Measurements from ENCODE around the gene OTOP3.
"Not testable (repeated sequence)": the region's sequence is repeated elsewhere in the genome, so short reads cannot be mapped to it uniquely, and the experiment has no call there.

The OTOP3 gene

GRCh38 chr17:74904687-74905409 is 30.9 kb upstream of the OTOP3 start:
- FAIRE-seq (no peak), DNase-seq (ENCODE audit: insufficient read length, low spot score) (no peak)
- no peak for TF ChIP-seq POLR2A (IDR thresholded peaks at IDR 0.05; ENCODE audit: low read depth, low read length)

- DNase-seq (ENCODE audit: insufficient read length, low spot score); FAIRE-seq: not testable (repeated sequence)
Measured at GRCh38 chr17:74906214-74906793, 29.4 kb upstream of the OTOP3 start.

GRCh38 chr17:74907012-74907411 is 28.7 kb upstream of the OTOP3 start:
- FAIRE-seq = no peak
- TF ChIP-seq POLR2A (IDR thresholded peaks at IDR 0.05; ENCODE audit: low read depth, low read length) = no peak

GRCh38 chr17:74909097-74909496 is 26.6 kb upstream of the OTOP3 start:
- not testable (repeated sequence) for DNase-seq (ENCODE audit: insufficient read length, low spot score); FAIRE-seq

More at GRCh38 chr17:74907012-74907411, 28.7 kb upstream of the OTOP3 start:
- no peak for DNase-seq (ENCODE audit: insufficient read length, low spot score)

- FAIRE-seq = not testable (repeated sequence)
Measured at GRCh38 chr17:74911423-74911822, 24.3 kb upstream of the OTOP3 start.

GRCh38 chr17:74916136-74916850 is 19.4 kb upstream of the OTOP3 start:
- no peak for TF ChIP-seq POLR2A (IDR thresholded peaks at IDR 0.05; ENCODE audit: low read depth, low read length)
- no peak for FAIRE-seq
- no peak for DNase-seq (ENCODE audit: insufficient read length, low spot score)

More at GRCh38 chr17:74911423-74911822, 24.3 kb upstream of the OTOP3 start:
- not testable (repeated sequence) for DNase-seq (ENCODE audit: insufficient read length, low spot score)

- no peak for TF ChIP-seq POLR2A (IDR thresholded peaks at IDR 0.05; ENCODE audit: low read depth, low read length)
- no peak for FAIRE-seq
- no peak for DNase-seq (ENCODE audit: insufficient read length, low spot score)
Measured at GRCh38 chr17:74916851-74917199, 18.9 kb upstream of the OTOP3 start.

GRCh38 chr17:74917430-74917829 is 18.3 kb upstream of the OTOP3 start:
- TF ChIP-seq POLR2A (IDR thresholded peaks at IDR 0.05; ENCODE audit: low read depth, low read length) = no peak
- DNase-seq (ENCODE audit: insufficient read length, low spot score) (no peak), FAIRE-seq (no peak)

- FAIRE-seq (no peak), DNase-seq (ENCODE audit: insufficient read length, low spot score) (no peak)
- TF ChIP-seq POLR2A (IDR thresholded peaks at IDR 0.05; ENCODE audit: low read depth, low read length) = no peak
Measured at GRCh38 chr17:74918906-74919305, 16.8 kb upstream of the OTOP3 start.

- FAIRE-seq = no peak
- TF ChIP-seq POLR2A (IDR thresholded peaks at IDR 0.05; ENCODE audit: low read depth, low read length) = no peak
- no peak for DNase-seq (ENCODE audit: insufficient read length, low spot score)
Measured at GRCh38 chr17:74919440-74920305, 16.0 kb upstream of the OTOP3 start.

- DNase-seq (ENCODE audit: insufficient read length, low spot score) = no peak
- no peak for FAIRE-seq
- no peak for TF ChIP-seq POLR2A (IDR thresholded peaks at IDR 0.05; ENCODE audit: low read depth, low read length)
Measured at GRCh38 chr17:74920306-74920620, 15.4 kb upstream of the OTOP3 start.

GRCh38 chr17:74920642-74921025 is 15.1 kb upstream of the OTOP3 start:
- FAIRE-seq (no peak), DNase-seq (ENCODE audit: insufficient read length, low spot score) (no peak)
- TF ChIP-seq POLR2A (IDR thresholded peaks at IDR 0.05; ENCODE audit: low read depth, low read length) = no peak

- no peak for TF ChIP-seq POLR2A (IDR thresholded peaks at IDR 0.05; ENCODE audit: low read depth, low read length)
- DNase-seq (ENCODE audit: insufficient read length, low spot score) (no peak), FAIRE-seq (no peak)
Measured at GRCh38 chr17:74921026-74921681, 14.5 kb upstream of the OTOP3 start.

- DNase-seq (ENCODE audit: insufficient read length, low spot score) (no peak), FAIRE-seq (no peak)
- TF ChIP-seq POLR2A (IDR thresholded peaks at IDR 0.05; ENCODE audit: low read depth, low read length) = no peak
Measured at GRCh38 chr17:74921769-74922168, 13.9 kb upstream of the OTOP3 start.
